HEK293 (cell line): ENCODE measurements around the gene WDR82.

Experiments used
- PRDM1 ChIP-seq: fragments of 450-650 bp; formaldehyde crosslinking; IDR thresholded peaks from 2 replicates; pipeline ENCODE4; 2016; ENCODE audit warnings: missing biosample characterization, missing genetic modification characterization
- REPIN1 ChIP-seq: fragments of 450-650 bp; formaldehyde crosslinking; IDR thresholded peaks from 2 replicates; pipeline ENCODE4 v1.5.1; 2017; ENCODE audit warnings: missing biosample characterization, missing genetic modification characterization, low read depth
- SP3 ChIP-seq: fragments of 450-650 bp; formaldehyde crosslinking; IDR thresholded peaks from 2 replicates; pipeline ENCODE4 v1.5.1; 2016; ENCODE audit warnings: missing biosample characterization, missing genetic modification characterization
- SP7 ChIP-seq: fragments of 450-650 bp; formaldehyde crosslinking; IDR thresholded peaks from 2 replicates; pipeline ENCODE4 v1.5.1; 2016; ENCODE audit warnings: missing biosample characterization, missing genetic modification characterization
- YY2 ChIP-seq: fragments of 450-650 bp; formaldehyde crosslinking; IDR thresholded peaks from 2 replicates; pipeline ENCODE4 v1.5.1; 2016; ENCODE audit warnings: missing biosample characterization, missing genetic modification characterization
- ZBTB21 ChIP-seq: fragments of 450-650 bp; formaldehyde crosslinking; IDR thresholded peaks from 2 replicates; pipeline ENCODE4 v1.5.1; 2017; ENCODE audit warnings: missing biosample characterization, missing genetic modification characterization
- ZBTB7A ChIP-seq: fragments of 450-650 bp; formaldehyde crosslinking; IDR thresholded peaks from 2 replicates; pipeline ENCODE4 v1.5.1; 2016; ENCODE audit warnings: low read depth, missing biosample characterization, missing genetic modification characterization
- ZNF114 ChIP-seq: fragments of 450-650 bp; formaldehyde crosslinking; IDR thresholded peaks from 2 replicates; pipeline ENCODE4 v1.5.0; 2017; ENCODE audit warnings: missing biosample characterization, missing genetic modification characterization
- ZNF138 ChIP-seq: fragments of 450-650 bp; formaldehyde crosslinking; IDR thresholded peaks from 2 replicates; pipeline ENCODE4 v1.5.1; 2016; ENCODE audit warnings: missing biosample characterization, missing genetic modification characterization, borderline replicate concordance
- ZNF169 ChIP-seq: fragments of 450-650 bp; formaldehyde crosslinking; IDR thresholded peaks from 2 replicates; pipeline ENCODE4 v1.5.1; 2016; ENCODE audit warnings: missing biosample characterization, missing genetic modification characterization
- ZNF239 ChIP-seq: fragments of 450-650 bp; formaldehyde crosslinking; IDR thresholded peaks from 2 replicates; pipeline ENCODE4 v1.5.1; 2016; ENCODE audit warnings: missing biosample characterization, missing genetic modification characterization
- ZNF24 ChIP-seq: fragments of 450-650 bp; formaldehyde crosslinking; IDR thresholded peaks from 2 replicates; pipeline ENCODE4 v1.5.1; 2016; ENCODE audit warnings: missing biosample characterization, missing genetic modification characterization
- ZNF350 ChIP-seq: fragments of 450-650 bp; formaldehyde crosslinking; IDR thresholded peaks from 2 replicates; pipeline ENCODE4 v1.5.0; 2017; ENCODE audit warnings: missing biosample characterization, mild to moderate bottlenecking, missing genetic modification characterization
- ZNF37A ChIP-seq: fragments of 450-650 bp; IDR thresholded peaks from 2 replicates; pipeline ENCODE4 v1.5.1; 2018; ENCODE audit warnings: missing biosample characterization, missing genetic modification characterization
- ZNF404 ChIP-seq: fragments of 450-650 bp; formaldehyde crosslinking; IDR thresholded peaks from 2 replicates; pipeline ENCODE4 v1.5.1; 2017; ENCODE audit warnings: missing biosample characterization, missing genetic modification characterization
- ZNF433 ChIP-seq: fragments of 450-650 bp; formaldehyde crosslinking; IDR thresholded peaks from 2 replicates; pipeline ENCODE4 v1.5.1; 2016; ENCODE audit warnings: missing biosample characterization, missing genetic modification characterization, low read depth
- ZNF561 ChIP-seq: fragments of 450-650 bp; IDR thresholded peaks from 2 replicates; pipeline ENCODE4 v1.5.1; 2018; ENCODE audit warnings: missing biosample characterization, missing genetic modification characterization, borderline replicate concordance
- ZNF621 ChIP-seq: fragments of 450-650 bp; formaldehyde crosslinking; IDR thresholded peaks from 2 replicates; pipeline ENCODE4 v1.5.1; 2017; ENCODE audit warnings: missing biosample characterization, missing genetic modification characterization
- ZNF76 ChIP-seq: fragments of 450-650 bp; formaldehyde crosslinking; IDR thresholded peaks from 2 replicates; pipeline ENCODE4; 2016; ENCODE audit warnings: low read depth, missing biosample characterization, missing genetic modification characterization, borderline replicate concordance
- ZXDB ChIP-seq: fragments of 450-650 bp; formaldehyde crosslinking; IDR thresholded peaks from 2 replicates; pipeline ENCODE4 v1.5.1; 2016; ENCODE audit warnings: missing biosample characterization, missing genetic modification characterization
- TF ChIP-seq, protein P1 (sequence below): fragments of 450-650 bp; formaldehyde crosslinking; IDR thresholded peaks from 2 replicates; pipeline ENCODE4 v1.5.1; 2016; ENCODE audit warnings: missing biosample characterization, missing genetic modification characterization
- TF ChIP-seq, protein P2 (sequence below): fragments of 450-650 bp; formaldehyde crosslinking; IDR thresholded peaks from 2 replicates; pipeline ENCODE4 v1.5.1; 2016; ENCODE audit warnings: missing biosample characterization, missing genetic modification characterization
- TF ChIP-seq, protein P3 (sequence below): fragments of 450-650 bp; formaldehyde crosslinking; IDR thresholded peaks from 2 replicates; pipeline ENCODE4 v1.5.1; 2017; ENCODE audit warnings: missing biosample characterization, mild to moderate bottlenecking, missing genetic modification characterization, moderate library complexity
- TF ChIP-seq, protein P4 (sequence below): fragments of 450-650 bp; formaldehyde crosslinking; IDR thresholded peaks from 2 replicates; pipeline ENCODE4 v1.5.1; 2016; ENCODE audit warnings: missing biosample characterization, missing genetic modification characterization
- TF ChIP-seq, protein P5 (sequence below): fragments of 450-650 bp; formaldehyde crosslinking; IDR thresholded peaks from 2 replicates; pipeline ENCODE4 v1.5.1; 2016; ENCODE audit warnings: missing biosample characterization, missing genetic modification characterization, low read depth
- TF ChIP-seq, protein P6 (sequence below): fragments of 450-650 bp; formaldehyde crosslinking; IDR thresholded peaks from 2 replicates; pipeline ENCODE4 v1.5.1; 2017; ENCODE audit warnings: missing biosample characterization, missing genetic modification characterization
- TF ChIP-seq, protein P7 (sequence below): fragments of 450-650 bp; formaldehyde crosslinking; conservative IDR thresholded peaks from 2 replicates; pipeline ENCODE4 v1.5.1; 2016; ENCODE audit warnings: low read depth, missing biosample characterization, missing genetic modification characterization

Gene WDR82

DNA sequence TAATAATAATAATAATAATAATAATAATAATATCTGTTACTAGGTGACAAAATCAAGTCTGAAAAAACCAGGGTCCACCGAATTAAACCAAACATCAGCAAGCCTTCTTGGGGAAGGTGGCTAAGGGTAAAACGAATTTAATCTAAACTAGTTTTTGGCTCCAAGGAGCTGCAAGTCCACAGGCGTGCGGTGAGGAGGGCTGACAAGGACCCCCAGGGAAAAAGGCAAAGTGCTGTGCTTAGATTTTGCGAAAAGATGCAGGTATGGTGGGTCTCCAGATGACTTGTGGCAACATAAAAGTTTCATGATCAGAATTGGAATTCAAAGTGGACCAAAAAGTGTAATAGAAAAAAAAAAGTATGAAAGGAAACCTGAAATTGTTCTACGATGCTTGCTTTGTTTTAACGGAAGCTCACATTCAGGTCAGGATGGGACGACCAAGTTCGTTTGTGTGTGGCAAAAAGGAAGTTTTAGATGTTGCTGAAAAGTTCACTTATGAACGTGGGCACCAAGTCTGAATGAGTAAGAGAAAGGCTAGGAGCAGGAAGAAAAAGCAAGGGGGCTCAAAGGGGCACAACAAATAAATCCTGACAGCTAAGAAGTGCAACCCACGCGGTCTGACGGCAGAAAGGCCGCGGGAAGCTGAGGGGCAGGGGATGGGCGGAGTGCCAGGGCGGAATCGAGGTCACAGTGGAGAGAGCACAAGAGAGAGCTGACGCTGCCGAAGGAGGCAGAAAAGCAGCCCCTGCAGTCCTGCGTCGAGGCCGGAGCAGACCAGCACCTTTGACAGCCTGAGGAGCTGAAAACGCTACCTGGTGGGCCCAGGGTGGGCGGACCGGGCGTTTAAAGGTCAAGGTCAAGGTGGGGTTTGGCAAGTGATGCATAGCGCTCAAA, 1.1 kb downstream of the WDR82 start (continued):
- TF ChIP-seq, protein P1, sequence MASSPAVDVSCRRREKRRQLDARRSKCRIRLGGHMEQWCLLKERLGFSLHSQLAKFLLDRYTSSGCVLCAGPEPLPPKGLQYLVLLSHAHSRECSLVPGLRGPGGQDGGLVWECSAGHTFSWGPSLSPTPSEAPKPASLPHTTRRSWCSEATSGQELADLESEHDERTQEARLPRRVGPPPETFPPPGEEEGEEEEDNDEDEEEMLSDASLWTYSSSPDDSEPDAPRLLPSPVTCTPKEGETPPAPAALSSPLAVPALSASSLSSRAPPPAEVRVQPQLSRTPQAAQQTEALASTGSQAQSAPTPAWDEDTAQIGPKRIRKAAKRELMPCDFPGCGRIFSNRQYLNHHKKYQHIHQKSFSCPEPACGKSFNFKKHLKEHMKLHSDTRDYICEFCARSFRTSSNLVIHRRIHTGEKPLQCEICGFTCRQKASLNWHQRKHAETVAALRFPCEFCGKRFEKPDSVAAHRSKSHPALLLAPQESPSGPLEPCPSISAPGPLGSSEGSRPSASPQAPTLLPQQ (tag by site-specific recombination): peak; percentile 42; the same call in 1 of the 2 replicates
- TF ChIP-seq REPIN1 (tag by site-specific recombination): no peak
- no peak for TF ChIP-seq ZNF24 (tag by site-specific recombination)
- no peak for TF ChIP-seq ZNF433 (tag by site-specific recombination)
- no peak for TF ChIP-seq ZNF350 (tag by site-specific recombination)
- no peak for TF ChIP-seq SP3 (tag by site-specific recombination)
- no peak for TF ChIP-seq SP7 (tag by site-specific recombination)
- no peak for TF ChIP-seq ZBTB21 (tag by site-specific recombination)
- no peak for TF ChIP-seq ZNF37A (tag by site-specific recombination)
- TF ChIP-seq, protein P2, sequence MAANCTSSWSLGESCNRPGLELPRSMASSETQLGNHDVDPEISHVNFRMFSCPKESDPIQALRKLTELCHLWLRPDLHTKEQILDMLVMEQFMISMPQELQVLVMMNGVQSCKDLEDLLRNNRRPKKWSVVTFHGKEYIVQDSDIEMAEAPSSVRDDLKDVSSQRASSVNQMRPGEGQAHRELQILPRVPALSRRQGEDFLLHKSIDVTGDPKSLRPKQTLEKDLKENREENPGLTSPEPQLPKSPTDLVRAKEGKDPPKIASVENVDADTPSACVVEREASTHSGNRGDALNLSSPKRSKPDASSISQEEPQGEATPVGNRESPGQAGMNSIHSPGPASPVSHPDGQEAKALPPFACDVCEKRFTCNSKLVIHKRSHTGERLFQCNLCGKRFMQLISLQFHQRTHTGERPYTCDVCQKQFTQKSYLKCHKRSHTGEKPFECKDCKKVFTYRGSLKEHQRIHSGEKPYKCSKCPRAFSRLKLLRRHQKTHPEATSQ (tag by site-specific recombination): no peak
- TF ChIP-seq, protein P3, sequence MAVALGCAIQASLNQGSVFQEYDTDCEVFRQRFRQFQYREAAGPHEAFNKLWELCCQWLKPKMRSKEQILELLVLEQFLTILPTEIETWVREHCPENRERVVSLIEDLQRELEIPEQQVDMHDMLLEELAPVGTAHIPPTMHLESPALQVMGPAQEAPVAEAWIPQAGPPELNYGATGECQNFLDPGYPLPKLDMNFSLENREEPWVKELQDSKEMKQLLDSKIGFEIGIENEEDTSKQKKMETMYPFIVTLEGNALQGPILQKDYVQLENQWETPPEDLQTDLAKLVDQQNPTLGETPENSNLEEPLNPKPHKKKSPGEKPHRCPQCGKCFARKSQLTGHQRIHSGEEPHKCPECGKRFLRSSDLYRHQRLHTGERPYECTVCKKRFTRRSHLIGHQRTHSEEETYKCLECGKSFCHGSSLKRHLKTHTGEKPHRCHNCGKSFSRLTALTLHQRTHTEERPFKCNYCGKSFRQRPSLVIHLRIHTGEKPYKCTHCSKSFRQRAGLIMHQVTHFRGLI (tag by site-specific recombination): no peak
- no peak for TF ChIP-seq ZBTB7A
- no peak for TF ChIP-seq ZNF114 (tag by site-specific recombination)
- TF ChIP-seq PRDM1 (tag by site-specific recombination): peak; percentile 89
- TF ChIP-seq, protein P4, sequence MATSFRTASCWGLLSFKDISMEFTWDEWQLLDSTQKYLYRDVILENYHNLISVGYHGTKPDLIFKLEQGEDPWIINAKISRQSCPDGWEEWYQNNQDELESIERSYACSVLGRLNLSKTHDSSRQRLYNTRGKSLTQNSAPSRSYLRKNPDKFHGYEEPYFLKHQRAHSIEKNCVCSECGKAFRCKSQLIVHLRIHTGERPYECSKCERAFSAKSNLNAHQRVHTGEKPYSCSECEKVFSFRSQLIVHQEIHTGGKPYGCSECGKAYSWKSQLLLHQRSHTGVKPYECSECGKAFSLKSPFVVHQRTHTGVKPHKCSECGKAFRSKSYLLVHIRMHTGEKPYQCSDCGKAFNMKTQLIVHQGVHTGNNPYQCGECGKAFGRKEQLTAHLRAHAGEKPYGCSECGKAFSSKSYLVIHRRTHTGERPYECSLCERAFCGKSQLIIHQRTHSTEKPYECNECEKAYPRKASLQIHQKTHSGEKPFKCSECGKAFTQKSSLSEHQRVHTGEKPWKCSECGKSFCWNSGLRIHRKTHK: no peak
- TF ChIP-seq YY2: no peak
- TF ChIP-seq, protein P5, sequence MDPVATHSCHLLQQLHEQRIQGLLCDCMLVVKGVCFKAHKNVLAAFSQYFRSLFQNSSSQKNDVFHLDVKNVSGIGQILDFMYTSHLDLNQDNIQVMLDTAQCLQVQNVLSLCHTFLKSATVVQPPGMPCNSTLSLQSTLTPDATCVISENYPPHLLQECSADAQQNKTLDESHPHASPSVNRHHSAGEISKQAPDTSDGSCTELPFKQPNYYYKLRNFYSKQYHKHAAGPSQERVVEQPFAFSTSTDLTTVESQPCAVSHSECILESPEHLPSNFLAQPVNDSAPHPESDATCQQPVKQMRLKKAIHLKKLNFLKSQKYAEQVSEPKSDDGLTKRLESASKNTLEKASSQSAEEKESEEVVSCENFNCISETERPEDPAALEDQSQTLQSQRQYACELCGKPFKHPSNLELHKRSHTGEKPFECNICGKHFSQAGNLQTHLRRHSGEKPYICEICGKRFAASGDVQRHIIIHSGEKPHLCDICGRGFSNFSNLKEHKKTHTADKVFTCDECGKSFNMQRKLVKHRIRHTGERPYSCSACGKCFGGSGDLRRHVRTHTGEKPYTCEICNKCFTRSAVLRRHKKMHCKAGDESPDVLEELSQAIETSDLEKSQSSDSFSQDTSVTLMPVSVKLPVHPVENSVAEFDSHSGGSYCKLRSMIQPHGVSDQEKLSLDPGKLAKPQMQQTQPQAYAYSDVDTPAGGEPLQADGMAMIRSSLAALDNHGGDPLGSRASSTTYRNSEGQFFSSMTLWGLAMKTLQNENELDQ (tag by site-specific recombination): no peak
- TF ChIP-seq ZNF404 (tag by site-specific recombination): no peak
- no peak for TF ChIP-seq ZNF76 (tag by site-specific recombination)
- no peak for TF ChIP-seq ZNF561 (tag by site-specific recombination)
- TF ChIP-seq ZNF169 (tag by site-specific recombination): no peak
- no peak for TF ChIP-seq ZNF138 (tag by site-specific recombination)
- no peak for TF ChIP-seq ZNF239 (tag by site-specific recombination)
- TF ChIP-seq, protein P6, sequence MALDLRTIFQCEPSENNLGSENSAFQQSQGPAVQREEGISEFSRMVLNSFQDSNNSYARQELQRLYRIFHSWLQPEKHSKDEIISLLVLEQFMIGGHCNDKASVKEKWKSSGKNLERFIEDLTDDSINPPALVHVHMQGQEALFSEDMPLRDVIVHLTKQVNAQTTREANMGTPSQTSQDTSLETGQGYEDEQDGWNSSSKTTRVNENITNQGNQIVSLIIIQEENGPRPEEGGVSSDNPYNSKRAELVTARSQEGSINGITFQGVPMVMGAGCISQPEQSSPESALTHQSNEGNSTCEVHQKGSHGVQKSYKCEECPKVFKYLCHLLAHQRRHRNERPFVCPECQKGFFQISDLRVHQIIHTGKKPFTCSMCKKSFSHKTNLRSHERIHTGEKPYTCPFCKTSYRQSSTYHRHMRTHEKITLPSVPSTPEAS (tag by site-specific recombination): no peak
- TF ChIP-seq, protein P7, sequence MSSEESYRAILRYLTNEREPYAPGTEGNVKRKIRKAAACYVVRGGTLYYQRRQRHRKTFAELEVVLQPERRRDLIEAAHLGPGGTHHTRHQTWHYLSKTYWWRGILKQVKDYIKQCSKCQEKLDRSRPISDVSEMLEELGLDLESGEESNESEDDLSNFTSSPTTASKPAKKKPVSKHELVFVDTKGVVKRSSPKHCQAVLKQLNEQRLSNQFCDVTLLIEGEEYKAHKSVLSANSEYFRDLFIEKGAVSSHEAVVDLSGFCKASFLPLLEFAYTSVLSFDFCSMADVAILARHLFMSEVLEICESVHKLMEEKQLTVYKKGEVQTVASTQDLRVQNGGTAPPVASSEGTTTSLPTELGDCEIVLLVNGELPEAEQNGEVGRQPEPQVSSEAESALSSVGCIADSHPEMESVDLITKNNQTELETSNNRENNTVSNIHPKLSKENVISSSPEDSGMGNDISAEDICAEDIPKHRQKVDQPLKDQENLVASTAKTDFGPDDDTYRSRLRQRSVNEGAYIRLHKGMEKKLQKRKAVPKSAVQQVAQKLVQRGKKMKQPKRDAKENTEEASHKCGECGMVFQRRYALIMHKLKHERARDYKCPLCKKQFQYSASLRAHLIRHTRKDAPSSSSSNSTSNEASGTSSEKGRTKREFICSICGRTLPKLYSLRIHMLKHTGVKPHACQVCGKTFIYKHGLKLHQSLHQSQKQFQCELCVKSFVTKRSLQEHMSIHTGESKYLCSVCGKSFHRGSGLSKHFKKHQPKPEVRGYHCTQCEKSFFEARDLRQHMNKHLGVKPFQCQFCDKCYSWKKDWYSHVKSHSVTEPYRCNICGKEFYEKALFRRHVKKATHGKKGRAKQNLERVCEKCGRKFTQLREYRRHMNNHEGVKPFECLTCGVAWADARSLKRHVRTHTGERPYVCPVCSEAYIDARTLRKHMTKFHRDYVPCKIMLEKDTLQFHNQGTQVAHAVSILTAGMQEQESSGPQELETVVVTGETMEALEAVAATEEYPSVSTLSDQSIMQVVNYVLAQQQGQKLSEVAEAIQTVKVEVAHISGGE: no peak
- no peak for TF ChIP-seq ZNF621 (tag by site-specific recombination)
- peak; percentile 72 for TF ChIP-seq ZXDB
